GM21619 (cell line): Measurements from ENCODE around the gene CYP19A1.
"Not testable (repeated sequence)": the region's sequence is repeated elsewhere in the genome, so short reads cannot be mapped to it uniquely, and the experiment has no call there.

ENCODE experiments used
- ATAC-seq: cut with Tn5 transposase; IDR thresholded peaks from one replicate; pipeline ENCODE4 v1.9.1; 2021; ENCODE audit not compliant: unreplicated experiment

The CYP19A1 gene

GRCh38 chr15:51302480-51302879, 35.9 kb downstream of the CYP19A1 start:
- ATAC-seq, result no peak

GRCh38 chr15:51299187-51300015, 39.0 kb downstream of the CYP19A1 start:
- ATAC-seq, result no peak

GRCh38 chr15:51298620-51299019, 39.8 kb downstream of the CYP19A1 start:
- ATAC-seq, result no peak

- no peak for ATAC-seq
Measured at GRCh38 chr15:51290720-51291119, 47.7 kb downstream of the CYP19A1 start.

- no peak for ATAC-seq
Measured at GRCh38 chr15:51289290-51289689, 49.1 kb downstream of the CYP19A1 start.

- ATAC-seq, result no peak
Measured at GRCh38 chr15:51288143-51289065, 50.0 kb downstream of the CYP19A1 start.

GRCh38 chr15:51286816-51287215, 51.6 kb downstream of the CYP19A1 start:
- ATAC-seq, result no peak

GRCh38 chr15:51285399-51285798, 53.0 kb downstream of the CYP19A1 start:
- no peak for ATAC-seq

- ATAC-seq, result no peak
Measured at GRCh38 chr15:51284871-51285270, 53.5 kb downstream of the CYP19A1 start.

- ATAC-seq, result no peak
Measured at GRCh38 chr15:51283026-51283425, 55.4 kb downstream of the CYP19A1 start.

- not testable (repeated sequence) for ATAC-seq
Measured at GRCh38 chr15:51282241-51282640, 56.2 kb downstream of the CYP19A1 start.

- ATAC-seq, result peak; percentile 53
Measured at GRCh38 chr15:51281368-51281967, 56.9 kb downstream of the CYP19A1 start.

GRCh38 chr15:51280838-51281237, 57.6 kb downstream of the CYP19A1 start:
- no peak for ATAC-seq

- no peak for ATAC-seq
Measured at GRCh38 chr15:51279391-51279790, 59.0 kb downstream of the CYP19A1 start.

- no peak for ATAC-seq
Measured at GRCh38 chr15:51277101-51277500, 61.3 kb downstream of the CYP19A1 start.

- no peak for ATAC-seq
Measured at GRCh38 chr15:51274956-51275355, 63.4 kb downstream of the CYP19A1 start.

- ATAC-seq, result no peak
Measured at GRCh38 chr15:51270706-51271105, 67.7 kb downstream of the CYP19A1 start.

- ATAC-seq, result no peak
Measured at GRCh38 chr15:51269496-51269895, 68.9 kb downstream of the CYP19A1 start.

GRCh38 chr15:51267703-51268083, 70.7 kb downstream of the CYP19A1 start:
- no peak for ATAC-seq

- no peak for ATAC-seq
Measured at GRCh38 chr15:51267051-51267702, 71.2 kb downstream of the CYP19A1 start.

- ATAC-seq, result no peak
Measured at GRCh38 chr15:51266656-51267050, 71.7 kb downstream of the CYP19A1 start.
